ENCODE results near the gene COG6. TPM values are rescaled to one million over a fixed set of nuclear protein-coding genes. Genes with fewer than 3 reads are reported as not detected.

The COG6 gene
- total and polyA plus RNA-seq, 2 donors from 2014 or later = 12.2 to 31.3 TPM

- no peaks in the 10 kb centered on the region for H3K36me3 ChIP-seq (ENCODE audit: control insufficient read depth in 2 of 3, insufficient read depth in 3 of 3, low read length in 3 of 3)
- no peaks in the 10 kb centered on the region for H3K27me3 ChIP-seq (ENCODE audit: control insufficient read depth, insufficient read depth, low read length)
- DNase-seq (no peak), FAIRE-seq (no peak)
- peaks cover 0 to 4% (median 0%) of the 10 kb centered on the region in 3 donors for H3K9me3 ChIP-seq (ENCODE audit: control insufficient read depth in 2 of 3, insufficient read depth in 1 of 3, low read length in 3 of 3)
- H3K4me3 ChIP-seq (ENCODE audit: low read length in 3 of 3) = no peak overlapping the region
- H3K4me1 ChIP-seq (ENCODE audit: control insufficient read depth in 2 of 3, insufficient read depth in 2 of 3, low read depth in 1 of 3, low read length in 3 of 3) = no peaks in the 10 kb centered on the region
- H3K9ac ChIP-seq (ENCODE audit: low read length in 3 of 3) = no peak overlapping the region
- H3K27ac ChIP-seq (ENCODE audit: low read depth in 2 of 2, low read length in 2 of 2) = no peak overlapping the region
- TF ChIP-seq CTCF (IDR thresholded peaks at IDR 0.05; ENCODE audit: borderline replicate concordance, extremely low read depth, insufficient read depth) = no peak
- intact Hi-C loops (cut with DNase I) = no loop called here
Measured at GRCh38 chr13:39635564-39635963, 19.9 kb upstream of the COG6 start.

DNA sequence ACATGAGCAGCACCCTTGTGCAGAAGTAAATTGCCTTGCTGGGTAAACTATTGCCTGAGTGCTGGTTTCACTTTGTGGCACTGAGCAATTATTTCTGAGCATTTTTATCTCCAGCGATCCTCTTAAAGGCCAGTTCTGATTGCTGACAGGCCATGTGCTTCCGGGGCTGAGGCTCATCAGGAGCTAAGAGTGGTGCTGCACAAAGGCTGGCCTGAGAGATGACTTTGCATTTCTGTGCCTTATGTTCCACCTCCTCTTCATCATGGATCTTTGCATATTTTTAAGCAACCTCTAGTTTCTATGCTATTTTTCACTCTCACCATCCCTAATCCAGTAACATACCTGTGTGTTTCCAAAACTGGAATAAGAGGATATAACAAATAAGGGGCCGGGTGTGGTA lies 17.6 kb upstream of the COG6 start:
- Histone ChIP-seq H3K9me3 (ENCODE audit: control insufficient read depth in 2 of 3, insufficient read depth in 1 of 3, low read length in 3 of 3) (no peaks in the 10 kb centered on the region), H3K4me1 (ENCODE audit: control insufficient read depth in 2 of 3, insufficient read depth in 2 of 3, low read depth in 1 of 3, low read length in 3 of 3) (no peaks in the 10 kb centered on the region), H3K36me3 (ENCODE audit: control insufficient read depth in 2 of 3, insufficient read depth in 3 of 3, low read length in 3 of 3) (no peaks in the 10 kb centered on the region), H3K9ac (ENCODE audit: low read length in 3 of 3) (no peak overlapping the region), H3K27ac (ENCODE audit: low read depth in 2 of 2, low read length in 2 of 2) (no peak overlapping the region), H3K27me3 (ENCODE audit: control insufficient read depth, insufficient read depth, low read length) (no peaks in the 10 kb centered on the region), H3K4me3 (ENCODE audit: low read length in 3 of 3) (no peak overlapping the region)
- no peak for TF ChIP-seq CTCF (IDR thresholded peaks at IDR 0.05; ENCODE audit: borderline replicate concordance, extremely low read depth, insufficient read depth)
- no peak for FAIRE-seq
- intact Hi-C loops (cut with DNase I) = no loop called here
- DNase-seq = no peak

GRCh38 chr13:39641645-39642044 lies 13.8 kb upstream of the COG6 start:
- no peak overlapping the region for H3K9ac ChIP-seq (ENCODE audit: low read length in 3 of 3)
- DNase-seq (no peak), FAIRE-seq (no peak)
- no peaks in the 10 kb centered on the region for H3K27me3 ChIP-seq (ENCODE audit: control insufficient read depth, insufficient read depth, low read length)
- H3K4me1 ChIP-seq (ENCODE audit: control insufficient read depth in 2 of 3, insufficient read depth in 2 of 3, low read depth in 1 of 3, low read length in 3 of 3) = no peaks in the 10 kb centered on the region
- no peaks in the 10 kb centered on the region for H3K36me3 ChIP-seq (ENCODE audit: control insufficient read depth in 2 of 3, insufficient read depth in 3 of 3, low read length in 3 of 3)
- no peak overlapping the region for H3K27ac ChIP-seq (ENCODE audit: low read depth in 2 of 2, low read length in 2 of 2)
- H3K4me3 ChIP-seq (ENCODE audit: low read length in 3 of 3) = no peak overlapping the region
- TF ChIP-seq CTCF (IDR thresholded peaks at IDR 0.05; ENCODE audit: borderline replicate concordance, extremely low read depth, insufficient read depth) = no peak
- intact Hi-C loops (cut with DNase I) = no loop called here
- H3K9me3 ChIP-seq (ENCODE audit: control insufficient read depth in 2 of 3, insufficient read depth in 1 of 3, low read length in 3 of 3) = no peaks in the 10 kb centered on the region

GRCh38 chr13:39646122-39646521 lies 9.3 kb upstream of the COG6 start:
- intact Hi-C loops (cut with DNase I) = no loop called here

More at GRCh38 chr13:39646122-39646521, 9.3 kb upstream of the COG6 start:
- DNase-seq = no peak
- FAIRE-seq = no peak
- Histone ChIP-seq H3K27me3 (ENCODE audit: control insufficient read depth, insufficient read depth, low read length) (no peaks in the 10 kb centered on the region), H3K4me1 (ENCODE audit: control insufficient read depth in 2 of 3, insufficient read depth in 2 of 3, low read depth in 1 of 3, low read length in 3 of 3) (no peaks in the 10 kb centered on the region), H3K27ac (ENCODE audit: low read depth in 2 of 2, low read length in 2 of 2) (no peak overlapping the region), H3K9ac (ENCODE audit: low read length in 3 of 3) (no peak overlapping the region), H3K9me3 (ENCODE audit: control insufficient read depth in 2 of 3, insufficient read depth in 1 of 3, low read length in 3 of 3) (no peaks in the 10 kb centered on the region), H3K4me3 (ENCODE audit: low read length in 3 of 3) (no peak overlapping the region), H3K36me3 (ENCODE audit: control insufficient read depth in 2 of 3, insufficient read depth in 3 of 3, low read length in 3 of 3) (no peaks in the 10 kb centered on the region)
- TF ChIP-seq CTCF (IDR thresholded peaks at IDR 0.05; ENCODE audit: borderline replicate concordance, extremely low read depth, insufficient read depth) = no peak
